ENCODE data around the gene ADAMTSL1.
A peak's percentile ranks its signal among the peaks of the same experiment; 100 is the strongest.

The ADAMTSL1 gene

DNA sequence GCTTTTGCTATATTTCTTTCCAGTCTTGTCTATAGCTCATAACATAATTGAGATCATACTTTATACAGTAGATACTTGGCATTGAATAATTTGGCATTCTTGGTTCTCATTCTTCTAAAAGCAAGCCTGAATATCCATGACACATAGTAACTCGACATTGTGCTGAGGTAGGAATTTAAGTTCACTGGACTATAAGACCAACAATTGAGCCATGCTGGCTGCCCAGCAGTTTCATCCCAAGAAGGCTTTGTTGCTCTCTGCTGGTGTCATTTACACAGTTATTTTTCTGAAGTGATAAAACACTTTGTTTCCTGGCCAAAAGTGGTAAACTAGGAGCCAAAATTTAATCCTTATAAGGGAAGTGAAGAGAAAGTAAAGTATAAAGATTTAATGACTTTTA is 192.0 kb downstream of the ADAMTSL1 start:
- DNase-seq (ENCODE audit: low read depth, low spot score), result no peak

DNA sequence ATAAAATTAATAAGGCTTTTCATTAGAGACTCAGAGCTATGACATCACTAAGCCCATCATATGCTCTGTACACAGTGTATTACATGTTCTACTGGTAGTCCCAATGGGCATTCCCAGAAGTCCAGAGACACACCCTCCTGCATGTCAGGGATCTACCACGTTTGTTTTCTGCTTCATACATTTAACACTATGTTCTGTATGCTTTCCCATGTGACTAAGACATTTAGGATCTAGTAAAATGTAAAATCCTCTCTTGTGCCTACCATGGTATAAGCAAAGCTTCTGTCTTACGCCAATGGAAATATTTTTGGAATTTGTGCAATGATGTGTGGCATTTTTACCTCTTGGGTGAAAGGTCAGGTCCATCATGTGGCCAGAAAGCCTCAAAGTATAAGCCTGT is 192.4 kb downstream of the ADAMTSL1 start:
- DNase-seq (ENCODE audit: low read depth, low spot score), result no peak

DNA sequence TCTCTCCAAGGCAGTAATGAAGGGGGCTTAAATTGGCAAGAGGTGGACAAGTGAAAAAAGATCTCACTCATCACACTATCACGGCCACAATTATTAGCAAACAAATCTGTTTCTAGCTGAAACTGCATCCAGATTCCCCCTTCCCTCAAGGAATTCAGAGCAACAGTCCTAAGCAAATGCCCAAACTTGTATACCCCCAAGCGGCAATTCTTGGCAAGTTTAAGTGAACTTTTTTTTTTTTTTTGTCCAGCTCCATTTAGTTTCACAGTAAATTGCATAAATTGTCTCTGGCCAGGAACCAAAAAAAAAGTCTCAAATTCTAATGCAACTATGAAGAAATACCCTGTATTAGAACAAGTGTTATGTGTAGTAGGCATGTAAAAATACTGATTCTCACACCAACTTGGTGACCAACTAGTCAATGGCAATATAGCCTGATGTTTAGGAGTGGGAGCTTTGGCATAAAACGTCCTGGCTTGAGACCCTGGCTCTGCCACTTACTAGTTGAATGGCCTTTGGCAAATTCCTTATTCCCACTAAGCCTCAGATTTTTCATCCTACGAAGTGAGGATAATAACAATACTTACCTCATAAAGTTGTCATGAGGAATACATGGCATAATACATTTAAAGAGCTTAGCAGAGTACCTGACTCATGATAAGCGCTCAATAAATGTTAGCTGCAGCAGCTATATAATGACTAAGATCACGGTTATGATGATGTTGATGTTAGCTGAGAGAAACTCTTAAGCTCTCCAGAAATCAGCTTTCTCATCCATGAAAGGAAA is 193.2 kb downstream of the ADAMTSL1 start:
- no peak for DNase-seq (ENCODE audit: low read depth, low spot score)

DNA sequence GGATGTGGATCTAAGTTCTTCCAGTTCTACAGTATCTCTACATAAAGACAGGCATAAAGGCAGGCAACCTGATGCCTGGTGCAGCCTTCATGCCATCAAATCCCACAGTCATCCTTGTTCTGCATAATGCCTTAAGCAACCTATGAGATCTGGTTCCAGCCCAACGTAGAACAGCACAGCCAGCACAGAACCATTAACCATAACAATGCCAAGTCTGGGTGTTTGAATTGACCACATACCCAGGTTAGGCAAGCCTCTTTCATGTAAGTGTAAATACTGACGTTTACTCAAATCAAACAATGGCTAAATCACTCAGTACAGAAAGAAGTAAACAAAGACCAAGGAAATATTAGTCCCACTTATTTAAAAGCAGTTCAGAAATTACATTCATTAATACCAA is 195.0 kb downstream of the ADAMTSL1 start:
- DNase-seq (ENCODE audit: low read depth, low spot score), result no peak

DNA sequence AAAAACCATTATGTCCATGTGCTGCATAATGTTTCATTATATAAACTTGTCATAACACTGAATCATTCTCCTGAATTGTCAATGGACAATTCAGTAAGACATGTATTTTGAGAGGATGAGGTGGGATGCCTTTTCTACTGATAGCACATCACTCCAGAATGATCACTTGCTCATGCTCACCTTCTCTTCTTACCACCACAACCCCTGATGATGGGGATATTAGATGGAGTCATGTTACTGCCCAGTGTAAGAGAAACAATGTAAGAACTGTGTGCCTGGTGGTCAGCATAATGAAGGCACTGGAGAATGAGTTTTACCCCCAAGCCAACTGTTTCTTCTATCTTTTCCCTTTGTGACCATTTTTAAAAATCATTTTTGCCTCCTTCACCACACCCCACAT is 198.8 kb downstream of the ADAMTSL1 start:
- no peak for DNase-seq (ENCODE audit: low read depth, low spot score)

DNA sequence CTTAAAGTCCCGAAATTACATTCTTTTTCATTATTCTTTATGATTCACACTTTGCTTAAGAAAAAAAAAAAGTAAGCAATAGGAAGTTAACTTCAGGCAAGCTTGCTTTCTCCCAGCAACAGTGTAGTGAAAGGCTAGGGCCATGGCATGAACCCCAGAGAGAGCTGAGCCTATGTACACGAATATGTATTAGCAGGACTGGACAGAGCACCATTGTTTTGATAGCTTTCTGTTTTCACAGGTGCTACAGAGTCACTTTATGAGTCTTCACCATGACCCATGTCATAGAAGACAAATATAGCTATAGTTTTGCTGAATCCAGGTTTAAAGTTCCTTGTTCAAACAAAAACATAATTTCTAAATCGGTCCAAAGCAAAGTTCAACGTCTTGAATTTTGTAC is 199.2 kb downstream of the ADAMTSL1 start:
- peak; percentile 74 for DNase-seq (ENCODE audit: low read depth, low spot score)

DNA sequence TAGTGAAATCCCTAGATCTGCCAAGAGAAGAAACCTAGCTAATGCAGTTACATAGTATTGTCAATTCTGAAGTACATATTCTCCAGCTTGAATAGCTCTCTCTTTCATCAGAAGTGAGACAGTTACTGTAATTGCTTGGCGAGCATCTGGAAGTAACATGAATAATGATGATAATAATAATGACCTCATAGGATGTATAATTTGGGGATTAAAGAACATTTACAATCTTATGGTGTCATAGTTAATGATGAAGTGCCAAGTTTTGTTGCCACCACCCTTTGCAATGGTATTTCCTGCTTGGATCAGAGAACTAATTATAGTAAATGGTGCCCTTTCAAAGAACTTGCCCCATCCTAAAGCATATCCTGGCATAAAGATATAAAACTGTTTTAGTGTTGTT is 201.4 kb downstream of the ADAMTSL1 start:
- no peak for DNase-seq (ENCODE audit: low read depth, low spot score)

DNA sequence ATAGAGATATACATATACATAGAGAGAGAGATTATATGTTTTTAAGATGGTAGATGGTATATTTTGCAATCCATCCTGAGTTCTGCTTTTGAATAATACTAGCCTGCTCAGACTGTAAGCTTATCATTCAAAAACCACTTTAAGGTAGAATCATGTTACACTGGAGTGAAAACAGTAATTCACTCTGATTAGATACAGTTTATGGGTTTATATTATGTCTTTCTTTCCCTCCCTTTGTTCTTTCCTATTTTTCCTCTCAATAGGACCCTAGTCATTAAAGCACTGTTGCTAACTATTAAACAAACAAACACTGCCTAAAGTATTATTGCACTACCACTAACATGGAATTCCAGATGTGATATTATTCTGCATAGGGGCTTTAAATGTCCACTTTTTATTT is 202.0 kb downstream of the ADAMTSL1 start:
- no peak for DNase-seq (ENCODE audit: low read depth, low spot score)

DNA sequence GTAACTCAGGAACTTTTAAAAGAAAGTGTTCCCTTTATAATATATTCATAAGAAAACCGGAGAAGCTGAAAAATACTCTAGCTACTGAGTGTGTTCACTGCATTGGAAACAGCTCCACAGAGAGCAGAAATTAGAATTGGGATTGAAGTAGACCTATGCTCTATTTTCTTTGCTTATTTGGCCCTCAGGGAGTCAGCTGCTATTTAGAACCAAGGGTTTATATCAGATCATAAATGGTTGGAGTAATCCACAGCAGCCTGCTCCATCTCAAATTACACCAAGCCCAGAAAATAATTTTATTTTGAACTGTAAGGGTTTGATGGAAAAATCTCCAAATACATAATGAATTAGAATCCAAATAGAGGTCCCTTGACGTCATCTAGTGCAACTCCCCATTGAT is 202.6 kb downstream of the ADAMTSL1 start:
- no peak for DNase-seq (ENCODE audit: low read depth, low spot score)

DNA sequence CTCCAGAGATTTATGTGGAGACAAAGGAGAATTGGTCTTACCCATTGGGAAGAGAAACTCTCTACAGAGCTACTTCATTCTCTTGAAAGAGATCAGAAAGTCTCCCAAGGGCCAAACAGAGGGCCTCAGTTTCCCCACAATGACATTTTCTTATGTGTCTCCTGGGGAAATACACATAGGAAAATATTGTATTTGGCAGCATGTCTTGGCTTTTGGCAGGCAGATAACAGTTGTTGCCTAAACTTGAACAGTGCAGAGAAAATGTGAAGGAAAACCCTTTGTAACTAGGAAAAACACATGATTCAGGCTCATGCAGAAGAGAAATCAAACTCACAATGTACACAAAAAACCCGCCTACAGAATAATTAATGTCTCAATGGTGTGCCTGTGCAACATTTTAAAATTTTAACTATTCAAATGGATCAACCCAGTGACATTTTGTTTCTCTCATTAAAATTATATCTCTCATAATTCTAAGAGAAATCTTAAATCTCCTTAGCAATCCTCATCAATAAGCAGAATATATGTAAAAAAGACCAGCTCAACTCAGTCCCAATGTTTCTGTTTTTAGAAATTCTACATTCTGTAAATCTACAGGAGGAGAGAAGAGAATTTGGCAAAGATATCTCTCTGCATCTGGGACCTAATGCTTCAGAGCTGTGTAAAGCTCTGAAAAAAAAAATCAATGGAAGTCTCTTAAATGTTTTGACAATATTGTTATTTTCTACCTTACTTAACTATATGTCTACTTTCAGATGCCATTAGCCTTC is 205.1 kb downstream of the ADAMTSL1 start:
- no peak for DNase-seq (ENCODE audit: low read depth, low spot score)

DNA sequence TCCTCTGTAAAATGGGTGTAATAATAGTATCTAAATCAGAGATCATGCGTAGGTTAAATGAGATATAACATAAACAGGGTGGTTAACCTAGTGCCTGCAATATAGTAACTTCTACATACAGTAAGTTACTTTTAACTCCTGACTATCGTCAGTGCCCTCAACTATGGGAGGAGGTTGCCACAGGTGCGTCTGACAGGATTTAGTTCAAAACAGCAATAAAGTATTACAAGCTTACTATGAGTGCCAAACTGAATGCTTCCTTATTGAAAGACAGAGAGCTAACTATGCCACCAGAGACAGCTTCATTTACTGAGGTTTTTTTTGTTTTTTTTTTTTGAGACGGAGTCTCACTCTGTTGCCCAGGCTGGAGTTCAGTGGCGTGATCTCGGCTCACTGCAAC is 209.0 kb downstream of the ADAMTSL1 start:
- no peak for DNase-seq (ENCODE audit: low read depth, low spot score)

DNA sequence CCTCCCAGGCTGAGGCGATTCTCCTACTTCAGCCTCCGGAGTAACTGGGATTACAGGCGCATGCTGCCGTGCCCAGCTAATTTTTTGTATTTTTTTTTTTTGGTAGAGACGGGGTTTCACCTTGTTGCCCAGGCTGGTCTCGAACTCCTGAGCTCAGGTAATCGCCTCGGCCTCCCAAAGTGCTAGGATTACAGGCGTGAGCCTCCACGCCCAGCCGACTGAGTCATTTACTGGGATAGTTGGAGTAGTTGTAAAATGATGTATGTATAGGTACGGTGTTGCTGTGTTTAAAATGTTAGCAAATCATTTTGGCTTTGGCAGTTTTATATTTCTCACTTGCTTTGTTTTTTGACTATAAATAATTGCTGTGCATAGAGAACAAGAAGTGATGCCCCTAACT is 209.4 kb downstream of the ADAMTSL1 start:
- no peak for DNase-seq (ENCODE audit: low read depth, low spot score)

DNA sequence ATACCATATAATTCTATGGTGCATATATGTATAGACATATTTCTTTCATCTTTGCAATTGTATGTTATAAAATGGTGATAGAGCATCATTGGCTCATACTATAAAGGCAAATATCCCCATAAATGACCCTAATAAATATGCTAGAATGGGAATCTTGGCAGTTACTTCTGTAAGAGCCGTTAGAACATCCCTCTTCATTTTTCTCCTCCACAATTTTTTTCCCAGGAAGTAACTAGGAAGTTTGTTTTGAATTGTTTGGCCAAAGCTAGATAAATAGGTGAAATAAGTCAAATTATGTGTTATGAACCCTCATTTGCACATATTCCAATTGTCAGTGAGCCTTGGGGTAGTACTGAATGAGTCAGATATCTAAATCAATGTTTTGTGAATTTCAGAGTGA is 209.9 kb downstream of the ADAMTSL1 start:
- no peak for DNase-seq (ENCODE audit: low read depth, low spot score)

DNA sequence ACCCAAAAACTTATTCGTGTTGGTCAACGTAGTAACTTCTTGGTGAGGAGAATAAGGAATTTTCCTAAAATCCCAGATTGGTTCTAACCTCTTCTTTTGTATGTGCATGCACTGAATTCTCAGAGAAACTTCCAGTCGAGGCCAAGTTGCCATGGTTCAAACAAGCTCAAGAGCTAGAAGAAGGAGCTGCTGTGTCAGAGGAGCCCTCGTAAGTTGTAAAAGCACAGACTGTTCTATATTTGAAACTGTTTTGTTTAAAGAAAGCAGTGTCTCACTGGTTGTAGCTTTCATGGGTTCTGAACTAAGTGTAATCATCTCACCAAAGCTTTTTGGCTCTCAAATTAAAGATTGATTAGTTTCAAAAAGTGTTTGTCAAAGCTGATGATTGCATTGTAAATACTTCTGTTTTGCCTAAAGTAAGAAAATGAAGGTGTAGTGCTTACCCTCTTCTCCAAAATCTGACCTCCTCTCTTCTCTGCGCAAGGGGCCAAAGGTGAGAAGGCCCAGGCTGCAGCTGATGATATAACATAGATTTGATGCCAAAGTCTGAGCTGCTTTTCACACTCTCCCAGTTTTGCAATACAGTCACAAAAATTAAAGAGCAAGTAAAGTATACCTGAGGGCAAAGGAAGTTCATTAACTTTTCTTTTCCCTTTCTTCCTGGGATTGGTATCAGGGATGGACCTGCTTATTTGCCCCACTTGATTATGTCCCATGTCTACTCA is 210.8 kb downstream of the ADAMTSL1 start:
- DNase-seq (ENCODE audit: low read depth, low spot score), result no peak

DNA sequence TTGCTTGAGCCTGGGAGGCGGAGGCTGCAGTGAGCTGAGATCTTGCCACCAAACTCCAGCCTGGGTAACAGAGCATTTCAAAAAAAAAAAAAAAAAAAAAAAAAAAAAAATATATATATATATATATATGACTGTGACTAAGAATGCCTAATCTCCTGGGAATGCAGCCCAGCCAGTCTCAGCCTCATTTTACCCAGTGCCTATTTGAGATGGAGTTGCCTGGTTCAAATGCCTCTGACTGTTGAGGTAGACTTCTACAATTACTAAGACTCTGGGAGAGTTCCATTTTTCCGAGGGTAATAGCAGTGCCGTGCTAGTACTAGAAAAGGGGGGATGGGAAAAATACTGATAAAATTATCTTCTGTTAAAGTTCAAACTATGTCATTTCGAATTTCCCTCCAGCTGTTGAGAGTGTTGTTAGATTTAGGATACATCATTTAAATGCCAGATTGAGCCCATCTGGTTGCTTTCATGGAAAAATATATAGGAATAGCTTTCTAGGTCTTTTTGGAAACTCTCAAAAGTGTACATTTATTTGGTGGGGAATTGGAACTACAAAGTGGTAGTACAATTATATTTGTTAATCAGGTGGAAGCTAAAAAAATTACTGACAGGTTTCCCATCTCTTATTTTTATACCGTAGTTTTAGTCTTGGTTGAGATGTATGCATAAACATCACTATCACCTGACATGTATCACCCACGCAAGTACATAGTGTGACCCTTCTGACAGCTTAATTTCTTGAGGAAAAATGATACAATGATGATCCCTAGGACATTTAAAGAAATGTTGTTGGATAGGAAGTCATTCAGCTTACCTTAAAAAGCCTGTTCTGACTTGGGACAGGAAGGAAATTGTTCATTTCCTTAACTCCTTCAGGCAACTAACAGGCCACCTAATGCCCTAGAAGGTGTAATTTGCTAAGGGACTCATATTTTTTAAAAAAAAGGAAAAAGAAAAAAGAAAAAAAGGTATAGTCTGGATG is 214.9 kb downstream of the ADAMTSL1 start:
- DNase-seq (ENCODE audit: low read depth, low spot score), result no peak

DNA sequence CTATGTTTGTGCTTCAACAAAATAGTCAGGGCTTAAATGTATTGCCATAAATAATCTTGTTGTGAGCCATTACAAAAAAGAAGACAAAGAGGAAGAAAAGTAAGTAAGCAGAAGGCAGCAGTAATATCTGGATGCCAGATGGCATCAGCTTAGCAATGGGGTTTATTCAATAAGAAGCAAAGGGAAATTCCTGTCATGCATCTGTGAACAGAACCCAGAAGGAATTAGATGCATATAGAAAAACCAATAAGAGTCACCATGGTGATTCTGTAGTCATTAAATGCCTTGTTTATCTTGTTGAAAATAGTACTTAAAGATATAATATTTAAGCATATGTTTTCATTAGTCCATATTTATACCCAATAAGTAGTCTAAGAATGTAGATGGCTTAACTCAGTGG is 216.0 kb downstream of the ADAMTSL1 start:
- DNase-seq (ENCODE audit: low read depth, low spot score), result no peak

DNA sequence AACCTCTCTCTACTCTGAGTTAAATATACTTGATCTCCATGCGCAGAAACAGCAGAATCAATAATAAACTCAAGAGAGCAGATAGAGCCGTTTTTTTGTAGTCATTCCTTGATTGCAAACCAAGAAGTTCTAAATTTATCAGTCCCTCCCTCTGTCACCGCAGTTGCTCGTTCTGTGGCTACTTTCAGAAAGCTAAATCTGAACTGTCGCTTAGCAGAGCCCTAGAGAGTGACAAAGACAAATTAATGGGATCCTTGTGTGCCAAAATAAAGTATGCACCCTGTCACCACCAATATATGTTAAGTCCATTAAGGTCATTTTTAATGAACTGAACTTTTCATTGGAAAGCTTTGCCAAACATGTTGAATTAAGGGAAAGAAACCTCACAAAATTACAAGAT is 218.3 kb downstream of the ADAMTSL1 start:
- no peak for DNase-seq (ENCODE audit: low read depth, low spot score)

DNA sequence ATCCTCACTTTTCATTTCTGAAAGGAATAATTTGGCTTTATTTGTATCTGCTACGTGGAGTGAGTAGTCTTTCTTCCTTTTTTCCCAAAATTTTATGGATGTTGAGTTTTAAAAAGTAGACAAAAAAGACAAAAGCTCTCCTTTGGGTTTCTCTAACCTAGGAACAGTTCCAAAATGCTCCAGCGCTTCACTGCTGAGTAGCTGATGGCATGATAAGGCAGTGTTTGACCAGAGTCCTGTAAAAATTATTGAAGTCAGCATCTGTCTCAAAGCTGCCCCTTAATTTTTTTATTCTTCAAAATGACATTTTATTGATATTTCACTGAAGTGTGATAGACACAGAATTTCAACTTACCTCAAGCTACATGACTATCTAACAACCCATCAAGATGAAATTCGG is 219.0 kb downstream of the ADAMTSL1 start:
- no peak for DNase-seq (ENCODE audit: low read depth, low spot score)

DNA sequence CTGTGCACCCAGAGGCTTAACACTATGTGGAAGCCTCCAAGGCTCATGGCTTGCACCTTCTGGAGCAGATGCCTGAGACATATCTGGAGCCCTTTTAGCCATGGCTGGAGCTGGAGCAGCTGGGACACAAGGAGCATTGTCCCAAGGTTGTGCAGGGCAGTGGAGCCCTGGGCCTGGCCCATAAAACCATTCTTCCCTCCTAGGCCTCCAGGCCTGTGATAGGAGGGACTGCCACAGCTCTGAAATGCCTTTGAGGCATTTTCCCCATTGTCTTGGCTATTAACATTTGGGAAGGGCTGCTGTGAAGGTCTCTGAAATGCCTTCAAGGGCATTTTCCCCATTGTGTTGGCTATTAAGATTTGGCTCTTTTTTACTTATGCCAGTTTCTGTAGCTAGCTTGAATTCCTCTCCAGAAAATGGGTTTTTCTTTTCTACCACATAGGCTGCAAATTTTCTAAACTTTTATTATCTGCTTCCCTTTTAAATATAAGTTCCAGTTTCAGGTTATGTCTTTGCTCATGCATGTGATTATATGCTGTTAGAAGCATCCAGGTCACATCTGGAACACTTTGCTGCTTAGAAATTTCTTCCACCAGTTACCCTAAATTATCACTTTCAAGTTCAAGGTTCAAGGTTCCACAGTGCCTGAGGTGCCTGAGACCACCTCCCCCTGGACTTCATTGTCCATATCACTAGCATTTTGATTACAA is 221.2 kb downstream of the ADAMTSL1 start:
- no peak for DNase-seq (ENCODE audit: low read depth, low spot score)

DNA sequence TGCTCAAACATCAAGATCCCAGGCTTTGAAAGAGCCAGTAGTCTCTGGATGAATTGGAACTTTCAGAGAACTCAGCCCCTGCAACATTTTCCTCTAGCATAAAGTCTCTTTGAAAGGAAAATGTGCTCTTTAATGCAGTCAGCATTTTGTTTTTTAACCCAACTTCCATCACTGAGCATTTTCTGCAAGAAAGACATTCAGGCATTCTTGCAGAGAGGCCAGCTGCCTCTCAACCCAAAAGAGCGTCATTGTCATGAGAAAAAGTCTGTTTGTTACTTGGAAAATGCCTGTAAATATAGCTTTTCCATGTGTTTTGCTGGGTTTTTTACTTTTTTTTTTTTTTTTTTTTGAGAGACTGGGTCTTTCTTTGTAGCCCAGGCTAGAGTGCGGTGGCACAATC is 225.0 kb downstream of the ADAMTSL1 start:
- DNase-seq (ENCODE audit: low read depth, low spot score), result no peak

DNA sequence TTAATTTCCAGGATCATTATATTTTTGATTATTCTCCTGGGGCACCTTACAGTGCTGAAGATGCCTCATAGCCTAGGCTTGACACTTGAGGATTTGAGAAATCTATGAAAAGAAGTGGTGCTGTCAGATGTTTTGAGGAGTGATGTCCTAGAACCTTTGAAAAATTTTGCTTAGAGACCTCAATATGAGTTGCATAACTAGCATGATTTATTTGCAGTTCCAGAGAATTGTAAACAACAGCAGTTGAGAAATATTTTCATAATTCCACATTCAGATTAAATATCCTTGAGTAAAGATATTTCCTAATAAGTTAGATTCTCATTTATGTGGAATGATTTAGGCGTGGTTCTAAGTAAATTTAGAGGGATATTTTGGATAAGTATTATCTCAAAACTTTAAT is 225.8 kb downstream of the ADAMTSL1 start:
- no peak for DNase-seq (ENCODE audit: low read depth, low spot score)
